C4-2B (cell line): ENCODE results near the gene RIN3.

Experiments used
- CTCF ChIP-seq: fragments of 450-650 bp; conservative IDR thresholded peaks from 2 replicates; pipeline ENCODE4 v1.5.1; 2017; ENCODE audit warnings: mild to moderate bottlenecking
- ZFX ChIP-seq: fragments of 450-650 bp; IDR thresholded peaks from 2 replicates; pipeline ENCODE4 v1.6.1; 2017

- TF ChIP-seq CTCF (no peak), ZFX (no peak)
These were observed 139.6 kb downstream of the RIN3 start for GRCh38 chr14:92653162-92653651.
